HepG2 (cell line): ENCODE measurements around the gene LRRN2.

Experiments used
- ELF1 ChIP-seq: sonication (generic); formaldehyde crosslinking; IDR thresholded peaks from 2 replicates; pipeline ENCODE4 v1.4.0; 2020; ENCODE audit warnings: missing genetic modification reagents
- EZH2 ChIP-seq: conservative IDR thresholded peaks from 2 replicates; pipeline ENCODE4 v1.6.1; 2012; ENCODE audit warnings: mild to moderate bottlenecking, low read depth, low read length, moderate library complexity
- IKZF4 ChIP-seq: sonication (generic); formaldehyde crosslinking; IDR thresholded peaks from 2 replicates; pipeline ENCODE4 v1.5.1; 2020; ENCODE audit warnings: borderline replicate concordance, mild to moderate bottlenecking, low read depth, missing genetic modification reagents; ENCODE audit errors: not compliant biosample characterization
- POLR2A ChIP-seq, 2 experiments: IDR thresholded peaks; 2 replicates each; pipeline ENCODE4 v1.6.1; 2011; ENCODE audit warnings: low read depth in 2 of 2, low read length in 2 of 2, mild to moderate bottlenecking in 1 of 2, moderate library complexity in 1 of 2; ENCODE audit not compliant: insufficient read depth in 1 of 2
- POLR2AphosphoS5 ChIP-seq: IDR thresholded peaks from 2 replicates; pipeline ENCODE4 v1.6.1; 2012; ENCODE audit warnings: low read depth, low read length
- TAF1 ChIP-seq: sonication (generic); formaldehyde crosslinking; IDR thresholded peaks from 2 replicates; pipeline ENCODE4 v1.4.0; 2020; ENCODE audit warnings: missing genetic modification reagents
- ZFP36 ChIP-seq: fragments of 150-350 bp; IDR thresholded peaks from 2 replicates; pipeline ENCODE4 v1.6.1; 2018; ENCODE audit warnings: borderline replicate concordance, low read length, low read depth; ENCODE audit not compliant: partially characterized antibody
- ZNF234 ChIP-seq: sonication (generic); formaldehyde crosslinking; conservative IDR thresholded peaks from 2 replicates; pipeline ENCODE4 v1.5.1; 2020; ENCODE audit warnings: mild to moderate bottlenecking, missing genetic modification reagents
- TF ChIP-seq, protein P1 (sequence below): sonication (generic); formaldehyde crosslinking; IDR thresholded peaks from 2 replicates; pipeline ENCODE4; 2020; ENCODE audit warnings: missing genetic modification reagents, mild to moderate bottlenecking, borderline replicate concordance

DNA sequence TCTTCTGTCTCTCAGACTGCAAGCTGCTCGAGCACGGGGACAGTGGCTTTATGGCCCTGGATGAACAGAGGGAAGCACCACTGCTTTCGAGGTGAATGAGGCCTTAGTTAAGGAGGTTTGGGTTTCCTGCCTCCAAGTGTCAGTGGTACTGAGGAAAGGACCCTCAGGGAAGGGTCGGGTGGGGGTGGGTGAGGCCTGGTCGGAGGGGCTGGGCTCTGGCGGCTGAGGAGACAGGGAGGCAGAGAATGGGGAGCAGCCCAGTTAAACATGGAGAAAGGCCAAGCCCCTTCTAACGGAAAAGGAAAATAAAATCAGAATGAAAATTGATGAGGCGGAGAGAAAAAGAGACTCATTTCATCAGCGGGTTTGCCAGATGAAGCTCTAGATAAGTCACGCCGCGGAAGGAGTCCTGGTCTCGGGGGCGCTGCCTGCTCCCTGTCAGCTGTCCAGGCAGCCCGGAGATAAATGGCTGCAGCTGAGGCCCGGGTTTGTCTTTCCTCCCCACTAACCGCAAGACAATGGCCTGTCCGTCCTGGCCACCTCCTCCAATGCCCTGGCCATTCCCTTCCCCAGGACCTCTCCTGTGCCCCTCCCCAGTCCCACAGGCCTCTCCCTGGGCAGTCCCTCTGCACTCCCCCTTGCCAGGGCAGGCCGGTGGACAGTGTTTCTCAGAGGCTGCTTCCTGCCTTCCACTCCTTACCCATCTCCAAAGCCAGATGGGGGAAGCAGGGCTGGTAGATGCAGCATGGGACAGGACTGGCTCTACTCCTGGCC, 55.2 kb downstream of the LRRN2 start:
- TF ChIP-seq ELF1 (CRISPR knock-in tag) (no peak), ZNF234 (CRISPR knock-in tag) (no peak), IKZF4 (CRISPR knock-in tag) (no peak), TAF1 (CRISPR knock-in tag) (no peak), POLR2AphosphoS5 (no peak), POLR2A (IDR thresholded peaks at IDR 0.05; ENCODE audit: insufficient read depth in 1 of 2, low read depth in 2 of 2, low read length in 2 of 2) (no peak), EZH2 (no peak), ZFP36 (no peak)
- TF ChIP-seq, protein P1, sequence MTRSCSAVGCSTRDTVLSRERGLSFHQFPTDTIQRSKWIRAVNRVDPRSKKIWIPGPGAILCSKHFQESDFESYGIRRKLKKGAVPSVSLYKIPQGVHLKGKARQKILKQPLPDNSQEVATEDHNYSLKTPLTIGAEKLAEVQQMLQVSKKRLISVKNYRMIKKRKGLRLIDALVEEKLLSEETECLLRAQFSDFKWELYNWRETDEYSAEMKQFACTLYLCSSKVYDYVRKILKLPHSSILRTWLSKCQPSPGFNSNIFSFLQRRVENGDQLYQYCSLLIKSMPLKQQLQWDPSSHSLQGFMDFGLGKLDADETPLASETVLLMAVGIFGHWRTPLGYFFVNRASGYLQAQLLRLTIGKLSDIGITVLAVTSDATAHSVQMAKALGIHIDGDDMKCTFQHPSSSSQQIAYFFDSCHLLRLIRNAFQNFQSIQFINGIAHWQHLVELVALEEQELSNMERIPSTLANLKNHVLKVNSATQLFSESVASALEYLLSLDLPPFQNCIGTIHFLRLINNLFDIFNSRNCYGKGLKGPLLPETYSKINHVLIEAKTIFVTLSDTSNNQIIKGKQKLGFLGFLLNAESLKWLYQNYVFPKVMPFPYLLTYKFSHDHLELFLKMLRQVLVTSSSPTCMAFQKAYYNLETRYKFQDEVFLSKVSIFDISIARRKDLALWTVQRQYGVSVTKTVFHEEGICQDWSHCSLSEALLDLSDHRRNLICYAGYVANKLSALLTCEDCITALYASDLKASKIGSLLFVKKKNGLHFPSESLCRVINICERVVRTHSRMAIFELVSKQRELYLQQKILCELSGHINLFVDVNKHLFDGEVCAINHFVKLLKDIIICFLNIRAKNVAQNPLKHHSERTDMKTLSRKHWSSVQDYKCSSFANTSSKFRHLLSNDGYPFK (CRISPR knock-in tag): no peak
